SK-N-SH (cell line): Measurements from ENCODE around the gene G3BP1. TPM values are rescaled to one million over a fixed set of nuclear protein-coding genes. Genes with fewer than 3 reads are reported as not detected.

Source experiments
- CTCF ChIA-PET: fragments of 300-600, 350-600 bp; formaldehyde crosslinking; extraction: SDS; loops from one replicate; lab custom pipeline; 2021; lab: Yijun Ruan, JAX
- POLR2A ChIA-PET: fragments of 350-600 bp; sonication (Branson Sonifier 250); formaldehyde crosslinking; extraction: SDS; loops from one replicate; lab custom pipeline; 2020; ENCODE audit warnings: antibody characterized with exemption, inconsistent platforms; lab: Yijun Ruan, JAX
- DNase-seq: peaks from one replicate; pipeline ENCODE4 v3.0.0; 2012
- H2AFZ ChIP-seq: fragments of 200-600 bp; sonication (generic); 2 replicates; pipeline ENCODE4 v1.8.1; 2016; ENCODE audit warnings: antibody characterized with exemption, mild to moderate bottlenecking, low read depth
- H3F3A ChIP-seq: fragments of 200-600 bp; sonication (generic); replicated peaks from 2 replicates; pipeline ENCODE3; 2016; ENCODE audit warnings: antibody characterized with exemption, mild to moderate bottlenecking; ENCODE audit not compliant: insufficient read depth
- H3K27ac ChIP-seq, 2 experiments: fragments of 200-500 bp in 1 of 2; fragments of 200-600 bp in 1 of 2; sonication (Bioruptor generic) in 1 of 2; sonication (generic), shearing (Covaris generic) in 1 of 2; 2 replicates each; pipeline versions ENCODE4 v1.5.1 to v1.6.1; 2014 to 2016; ENCODE audit warnings: low read depth in 2 of 2, inconsistent platforms in 1 of 2, low read length in 1 of 2, mild to moderate bottlenecking in 1 of 2, mixed read lengths in 1 of 2
- H3K27me3 ChIP-seq: fragments of 200-600 bp; sonication (generic), shearing (Covaris generic); 2 replicates; pipeline ENCODE4 v1.6.1; 2016; ENCODE audit warnings: mixed run types; ENCODE audit not compliant: insufficient read depth
- H3K36me3 ChIP-seq, 2 experiments: fragments of 200-500 bp in 1 of 2; fragments of 200-600 bp in 1 of 2; sonication (Bioruptor generic) in 1 of 2; sonication (generic) in 1 of 2; replicated peaks in 1 of 2; 2 replicates each; pipeline versions ENCODE3 to v1.5.1; 2014 to 2016; ENCODE audit warnings: low read length in 1 of 2, mild to moderate bottlenecking in 1 of 2; ENCODE audit not compliant: insufficient read depth in 2 of 2, control insufficient read depth in 1 of 2
- H3K4me1 ChIP-seq, 2 experiments: fragments of 200-500 bp in 1 of 2; fragments of 200-600 bp in 1 of 2; sonication (Bioruptor generic) in 1 of 2; sonication (generic), shearing (Covaris generic) in 1 of 2; 2 replicates each; pipeline versions ENCODE4 v1.5.1 to v1.6.1; 2014 to 2016; ENCODE audit warnings: low read depth in 1 of 2, low read length in 1 of 2, mixed run types in 1 of 2; ENCODE audit not compliant: insufficient read depth in 2 of 2, control insufficient read depth in 1 of 2
- H3K4me2 ChIP-seq: fragments of 200-600 bp; sonication (generic), shearing (Covaris generic); 2 replicates; pipeline ENCODE4 v1.6.1; 2017; ENCODE audit warnings: mixed run types
- H3K4me3 ChIP-seq, 2 experiments: fragments of 200-500 bp in 1 of 2; fragments of 200-600 bp in 1 of 2; sonication (Bioruptor generic) in 1 of 2; sonication (generic), shearing (Covaris generic) in 1 of 2; 2 replicates each; pipeline versions ENCODE4 v1.5.1 to v1.8.1; 2014 to 2016; ENCODE audit warnings: low read depth in 2 of 2, inconsistent platforms in 1 of 2, low read length in 1 of 2, mild to moderate bottlenecking in 1 of 2, mixed read lengths in 1 of 2, moderate library complexity in 1 of 2
- H3K79me2 ChIP-seq: fragments of 200-600 bp; sonication (generic); 2 replicates; pipeline ENCODE4 v1.8.1; 2017; ENCODE audit warnings: mild to moderate bottlenecking; ENCODE audit not compliant: insufficient read depth
- H3K9ac ChIP-seq: fragments of 200-600 bp; sonication (generic); 2 replicates; pipeline ENCODE4 v1.6.1; 2017; ENCODE audit warnings: mixed run types
- H3K9me2 ChIP-seq: fragments of 200-600 bp; sonication (generic); 2 replicates; pipeline ENCODE4 v1.6.1; 2017; ENCODE audit warnings: mixed run types
- H3K9me3 ChIP-seq: fragments of 200-600 bp; sonication (generic); 2 replicates; pipeline ENCODE4 v1.6.1; 2017; ENCODE audit warnings: mixed run types, mild to moderate bottlenecking, moderate library complexity
- H4K20me1 ChIP-seq: fragments of 200-600 bp; sonication (generic); 2 replicates; pipeline ENCODE4 v1.6.1; 2017; ENCODE audit warnings: mild to moderate bottlenecking, mixed run types; ENCODE audit not compliant: insufficient read depth
- ELF1 ChIP-seq: IDR thresholded peaks from 2 replicates; pipeline ENCODE4 v1.4.0; 2012
- EP300 ChIP-seq, 2 experiments: IDR thresholded peaks; 2 replicates each; pipeline versions ENCODE4 v1.4.0 to v1.6.1; 2012; ENCODE audit warnings: borderline replicate concordance in 1 of 2, low read depth in 1 of 2, low read length in 1 of 2
- EZH2phosphoT487 ChIP-seq: fragments of 200-600 bp; sonication (generic); IDR thresholded peaks from 2 replicates; pipeline ENCODE4 v1.6.1; 2017; ENCODE audit warnings: low read depth, mixed run types, mild to moderate bottlenecking, antibody characterized with exemption, moderate library complexity, borderline replicate concordance
- FOSL2 ChIP-seq: IDR thresholded peaks from 2 replicates; pipeline ENCODE4 v1.4.0; 2012; ENCODE audit warnings: low read depth, mild to moderate bottlenecking, moderate library complexity, borderline replicate concordance
- FOXJ3 ChIP-seq: sonication (generic); formaldehyde crosslinking; IDR thresholded peaks from 2 replicates; pipeline ENCODE4 v1.5.1; 2020; ENCODE audit warnings: mild to moderate bottlenecking, missing genetic modification reagents
- FOXM1 ChIP-seq: IDR thresholded peaks from 2 replicates; pipeline ENCODE4 v1.4.0; 2012; ENCODE audit warnings: low read depth, mild to moderate bottlenecking
- GABPA ChIP-seq: IDR thresholded peaks from 2 replicates; pipeline ENCODE4 v1.4.0; 2012; ENCODE audit warnings: low read depth, mild to moderate bottlenecking
- JUND ChIP-seq: IDR thresholded peaks from 2 replicates; pipeline ENCODE4 v1.4.0; 2012
- MEF2A ChIP-seq: IDR thresholded peaks from 2 replicates; pipeline ENCODE4 v1.4.0; 2012; ENCODE audit warnings: low read depth, borderline replicate concordance
- MXI1 ChIP-seq: IDR thresholded peaks from 2 replicates; pipeline ENCODE4 v1.6.1; 2012; ENCODE audit warnings: mild to moderate bottlenecking, low read depth, low read length, improper control_type of control experiment
- NFIC ChIP-seq: IDR thresholded peaks from 2 replicates; pipeline ENCODE4 v1.4.0; 2012; ENCODE audit warnings: borderline replicate concordance
- NRF1 ChIP-seq: IDR thresholded peaks from 2 replicates; pipeline ENCODE4 v1.6.1; 2012; ENCODE audit warnings: low read depth, mild to moderate bottlenecking, low read length
- POLR2AphosphoS5 ChIP-seq: IDR thresholded peaks from 2 replicates; pipeline ENCODE4 v1.6.1; 2012; ENCODE audit warnings: low read depth, low read length
- RAD21 ChIP-seq: IDR thresholded peaks from 2 replicates; pipeline ENCODE4 v1.6.1; 2012; ENCODE audit warnings: mild to moderate bottlenecking, low read length
- RCOR1 ChIP-seq: fragments of 150-350 bp; IDR thresholded peaks from 2 replicates; pipeline ENCODE4 v1.6.1; 2017; ENCODE audit warnings: antibody characterized with exemption, low read length
- RFX5 ChIP-seq: IDR thresholded peaks from 2 replicates; pipeline ENCODE4 v1.6.1; 2012; ENCODE audit warnings: mild to moderate bottlenecking, improper control_type of control experiment, low read length
- RXRA ChIP-seq: IDR thresholded peaks from 2 replicates; pipeline ENCODE4 v1.4.0; 2012; ENCODE audit warnings: low read depth, mild to moderate bottlenecking, borderline replicate concordance
- SIN3A ChIP-seq: IDR thresholded peaks from 2 replicates; pipeline ENCODE4 v1.6.1; 2012; ENCODE audit warnings: low read depth, mild to moderate bottlenecking, low read length, moderate library complexity, borderline replicate concordance
- SMC3 ChIP-seq: IDR thresholded peaks from 2 replicates; pipeline ENCODE4 v1.6.1; 2012; ENCODE audit warnings: low read depth, low read length, improper control_type of control experiment
- TAF1 ChIP-seq: IDR thresholded peaks from 2 replicates; pipeline ENCODE4 v1.6.1; 2012; ENCODE audit warnings: low read depth, mild to moderate bottlenecking, low read length, moderate library complexity, borderline replicate concordance
- TEAD4 ChIP-seq: IDR thresholded peaks from 2 replicates; pipeline ENCODE4 v1.4.0; 2012; ENCODE audit warnings: mild to moderate bottlenecking, borderline replicate concordance; ENCODE audit not compliant: insufficient read depth
- WGBS: methylation state at CpG from one replicate; pipeline ENCODE4 v1.1.6; 2017; ENCODE audit warnings: low lambda C conversion rate; 5-methylcytosine and 5-hydroxymethylcytosine counted together
- polyA plus RNA-seq, 3 experiments: library from polyadenylated mRNA; depleted of rRNA; stranded (reverse); fragments of >200 nt; gene quantifications; 2 replicates each; pipeline ENCODE4 v1.2.3, GENCODE V29; 2012
- TF ChIP-seq, protein P1 (sequence below): IDR thresholded peaks from 2 replicates; pipeline ENCODE4 v1.4.0; 2012; ENCODE audit warnings: low read depth
- TF ChIP-seq, protein P2 (sequence below): IDR thresholded peaks from 2 replicates; pipeline ENCODE4 v1.4.0; 2012; ENCODE audit warnings: low read depth, borderline replicate concordance
- TF ChIP-seq, protein P3 (sequence below): IDR thresholded peaks from 2 replicates; pipeline ENCODE4; 2012
- TF ChIP-seq, protein P4 (sequence below): fragments of 150-350 bp; IDR thresholded peaks from 2 replicates; pipeline ENCODE4 v1.6.1; 2016; ENCODE audit warnings: mild to moderate bottlenecking, low read depth, low read length
- TF ChIP-seq, protein P5 (sequence below): IDR thresholded peaks from 2 replicates; pipeline ENCODE4 v1.4.0; 2012; ENCODE audit warnings: low read depth, borderline replicate concordance

The G3BP1 gene
- 21.7 and 25.1 TPM in 2 replicates for polyA plus RNA-seq (2012; rRNA removed)
- 28.6 and 28.8 TPM in 2 replicates for polyA plus RNA-seq (2012; cell fraction: cytosol; rRNA removed)
- polyA plus RNA-seq (2012; cell fraction: nucleus; rRNA removed): 17.3 and 24.7 TPM in 2 replicates

DNA sequence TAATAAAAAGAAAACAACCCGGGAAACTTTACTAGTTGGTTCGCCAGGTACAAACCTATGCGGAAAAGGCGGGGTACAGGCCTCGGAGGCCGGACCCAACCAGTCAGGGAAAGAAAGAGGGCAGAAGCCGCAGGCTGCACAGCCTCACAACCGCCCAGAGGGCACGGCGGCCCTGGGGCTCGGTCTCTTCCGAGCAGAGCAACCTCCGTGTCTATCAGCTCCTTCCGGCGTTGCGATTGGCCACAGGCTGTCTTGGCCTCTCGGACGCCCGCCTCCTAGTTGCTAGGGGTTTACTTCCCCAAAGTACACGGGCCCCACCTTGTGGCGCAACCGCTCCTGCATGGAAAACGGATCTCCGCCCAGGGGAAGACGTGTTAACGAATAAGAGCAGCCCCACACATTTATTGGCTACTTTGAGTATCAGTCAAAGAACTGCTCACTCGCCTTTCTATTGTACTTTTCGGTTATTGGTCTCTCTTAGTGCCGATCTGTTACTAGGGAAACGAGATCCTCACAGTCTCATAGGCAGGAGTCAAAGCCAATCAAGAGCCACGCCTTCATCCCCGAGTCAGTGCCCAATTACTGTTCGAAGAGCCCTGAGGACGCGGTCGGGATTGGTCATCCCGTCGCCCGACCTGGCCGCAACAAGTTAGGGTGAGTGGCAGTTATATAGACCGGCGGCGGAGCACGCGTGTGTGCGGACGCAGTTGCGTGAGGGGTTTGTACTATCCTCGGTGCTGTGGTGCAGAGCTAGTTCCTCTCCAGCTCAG, at the start of gene G3BP1:
Gene G3BP1, plus strand, starts transcription at position 696 of the 770 bp plus-strand sequence. CDS start 14,667 bp downstream, outside the sequence.
- H3K79me2 ChIP-seq: peaks cover 50% of the 10 kb centered on the region
- CTCF ChIA-PET: interaction anchor here (0.7 to 4.4 kb wide), 15 partner anchors 13 to 645 kb away, joined by 3 to 20 read pairs (median 6); partner anchors contain the start of genes ATOX1 and SLC36A1
- POLR2A ChIA-PET: interaction anchor here (0.7 to 1.7 kb wide), 9 partner anchors 13 to 579 kb away, joined by 3 to 10 read pairs (median 3); partner anchors contain the start of gene ATOX1
- peak within 1 kb of the TSS; percentile 89 for H2AFZ ChIP-seq
- no peaks in the 10 kb centered on the region for H3K9me2 ChIP-seq
- under 1% methylated on average over 27 of the region's 49 CpGs for WGBS
- H3K9ac ChIP-seq: peak within 1 kb of the TSS; percentile 92
- peaks cover 19 to 31% of the 10 kb centered on the region in 2 experiments; a peak in 3 of 4 replicates for H3K4me1 ChIP-seq
- DNase-seq: peak; percentile 96
- no peaks in the 10 kb centered on the region for H3K27me3 ChIP-seq
- no peaks in the 10 kb centered on the region for H3F3A ChIP-seq
- H4K20me1 ChIP-seq: peaks cover 43% of the 10 kb centered on the region
- H3K27ac ChIP-seq: peak within 1 kb of the TSS; percentile 87 to 94
- peaks cover 3 to 8% of the 10 kb centered on the region in 2 experiments for H3K36me3 ChIP-seq
- H3K4me3 ChIP-seq: peak within 1 kb of the TSS; percentile 77 to 92
- peak within 1 kb of the TSS; percentile 91 for H3K4me2 ChIP-seq
- no peaks in the 10 kb centered on the region for H3K9me3 ChIP-seq
- TF ChIP-seq SIN3A (peak; percentile 61; the same call in 1 of the 2 replicates), ELF1 (peak; percentile 32; the same call in 1 of the 2 replicates), TEAD4 (no peak), RFX5 (peak; percentile 69), MXI1 (peak; percentile 95; the same call in 1 of the 2 replicates), JUND (no peak), FOXM1 (no peak), SMC3 (peak; percentile 51), FOSL2 (no peak), RXRA (no peak), FOXJ3 (CRISPR knock-in tag) (no peak), RCOR1 (peak; percentile 11; the same call in 1 of the 2 replicates), EZH2phosphoT487 (no peak), RAD21 (peak; percentile 76), NRF1 (0 out of 2 replicates have a peak, but pooled peaks have one; percentile 11), POLR2AphosphoS5 (peak; percentile 99), EP300 (IDR thresholded peaks at IDR 0.05; ENCODE audit: borderline replicate concordance in 1 of 2, low read depth in 1 of 2, low read length in 1 of 2) (no peak), NFIC (no peak), TAF1 (peak; percentile 98), MEF2A (no peak), GABPA (peak; percentile 80)
- TF ChIP-seq, protein P1, sequence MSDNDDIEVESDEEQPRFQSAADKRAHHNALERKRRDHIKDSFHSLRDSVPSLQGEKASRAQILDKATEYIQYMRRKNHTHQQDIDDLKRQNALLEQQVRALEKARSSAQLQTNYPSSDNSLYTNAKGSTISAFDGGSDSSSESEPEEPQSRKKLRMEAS: peak; percentile 97
- TF ChIP-seq, protein P2, sequence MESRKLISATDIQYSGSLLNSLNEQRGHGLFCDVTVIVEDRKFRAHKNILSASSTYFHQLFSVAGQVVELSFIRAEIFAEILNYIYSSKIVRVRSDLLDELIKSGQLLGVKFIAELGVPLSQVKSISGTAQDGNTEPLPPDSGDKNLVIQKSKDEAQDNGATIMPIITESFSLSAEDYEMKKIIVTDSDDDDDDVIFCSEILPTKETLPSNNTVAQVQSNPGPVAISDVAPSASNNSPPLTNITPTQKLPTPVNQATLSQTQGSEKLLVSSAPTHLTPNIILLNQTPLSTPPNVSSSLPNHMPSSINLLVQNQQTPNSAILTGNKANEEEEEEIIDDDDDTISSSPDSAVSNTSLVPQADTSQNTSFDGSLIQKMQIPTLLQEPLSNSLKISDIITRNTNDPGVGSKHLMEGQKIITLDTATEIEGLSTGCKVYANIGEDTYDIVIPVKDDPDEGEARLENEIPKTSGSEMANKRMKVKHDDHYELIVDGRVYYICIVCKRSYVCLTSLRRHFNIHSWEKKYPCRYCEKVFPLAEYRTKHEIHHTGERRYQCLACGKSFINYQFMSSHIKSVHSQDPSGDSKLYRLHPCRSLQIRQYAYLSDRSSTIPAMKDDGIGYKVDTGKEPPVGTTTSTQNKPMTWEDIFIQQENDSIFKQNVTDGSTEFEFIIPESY: no peak
- TF ChIP-seq, protein P3, sequence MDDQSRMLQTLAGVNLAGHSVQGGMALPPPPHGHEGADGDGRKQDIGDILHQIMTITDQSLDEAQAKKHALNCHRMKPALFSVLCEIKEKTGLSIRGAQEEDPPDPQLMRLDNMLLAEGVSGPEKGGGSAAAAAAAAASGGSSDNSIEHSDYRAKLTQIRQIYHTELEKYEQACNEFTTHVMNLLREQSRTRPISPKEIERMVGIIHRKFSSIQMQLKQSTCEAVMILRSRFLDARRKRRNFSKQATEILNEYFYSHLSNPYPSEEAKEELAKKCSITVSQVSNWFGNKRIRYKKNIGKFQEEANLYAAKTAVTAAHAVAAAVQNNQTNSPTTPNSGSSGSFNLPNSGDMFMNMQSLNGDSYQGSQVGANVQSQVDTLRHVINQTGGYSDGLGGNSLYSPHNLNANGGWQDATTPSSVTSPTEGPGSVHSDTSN: peak; percentile 99
- TF ChIP-seq, protein P4, sequence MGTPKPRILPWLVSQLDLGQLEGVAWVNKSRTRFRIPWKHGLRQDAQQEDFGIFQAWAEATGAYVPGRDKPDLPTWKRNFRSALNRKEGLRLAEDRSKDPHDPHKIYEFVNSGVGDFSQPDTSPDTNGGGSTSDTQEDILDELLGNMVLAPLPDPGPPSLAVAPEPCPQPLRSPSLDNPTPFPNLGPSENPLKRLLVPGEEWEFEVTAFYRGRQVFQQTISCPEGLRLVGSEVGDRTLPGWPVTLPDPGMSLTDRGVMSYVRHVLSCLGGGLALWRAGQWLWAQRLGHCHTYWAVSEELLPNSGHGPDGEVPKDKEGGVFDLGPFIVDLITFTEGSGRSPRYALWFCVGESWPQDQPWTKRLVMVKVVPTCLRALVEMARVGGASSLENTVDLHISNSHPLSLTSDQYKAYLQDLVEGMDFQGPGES: peak; percentile 97
- TF ChIP-seq, protein P5, sequence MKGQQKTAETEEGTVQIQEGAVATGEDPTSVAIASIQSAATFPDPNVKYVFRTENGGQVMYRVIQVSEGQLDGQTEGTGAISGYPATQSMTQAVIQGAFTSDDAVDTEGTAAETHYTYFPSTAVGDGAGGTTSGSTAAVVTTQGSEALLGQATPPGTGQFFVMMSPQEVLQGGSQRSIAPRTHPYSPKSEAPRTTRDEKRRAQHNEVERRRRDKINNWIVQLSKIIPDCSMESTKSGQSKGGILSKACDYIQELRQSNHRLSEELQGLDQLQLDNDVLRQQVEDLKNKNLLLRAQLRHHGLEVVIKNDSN: no peak
